ENCODE data around the gene JAK3. TPM values are rescaled to one million over a fixed set of nuclear protein-coding genes. Genes with fewer than 3 reads are reported as not detected.
A peak's percentile ranks its signal among the peaks of the same experiment; 100 is the strongest.
"Not testable (repeated sequence)": the region's sequence is repeated elsewhere in the genome, so short reads cannot be mapped to it uniquely, and the experiment has no call there.

The JAK3 gene
- 5.7 and 9.5 TPM in 2 replicates for total RNA-seq (2014; rRNA removed; shearing (Covaris generic); ENCODE audit: low replicate concordance)

DNA sequence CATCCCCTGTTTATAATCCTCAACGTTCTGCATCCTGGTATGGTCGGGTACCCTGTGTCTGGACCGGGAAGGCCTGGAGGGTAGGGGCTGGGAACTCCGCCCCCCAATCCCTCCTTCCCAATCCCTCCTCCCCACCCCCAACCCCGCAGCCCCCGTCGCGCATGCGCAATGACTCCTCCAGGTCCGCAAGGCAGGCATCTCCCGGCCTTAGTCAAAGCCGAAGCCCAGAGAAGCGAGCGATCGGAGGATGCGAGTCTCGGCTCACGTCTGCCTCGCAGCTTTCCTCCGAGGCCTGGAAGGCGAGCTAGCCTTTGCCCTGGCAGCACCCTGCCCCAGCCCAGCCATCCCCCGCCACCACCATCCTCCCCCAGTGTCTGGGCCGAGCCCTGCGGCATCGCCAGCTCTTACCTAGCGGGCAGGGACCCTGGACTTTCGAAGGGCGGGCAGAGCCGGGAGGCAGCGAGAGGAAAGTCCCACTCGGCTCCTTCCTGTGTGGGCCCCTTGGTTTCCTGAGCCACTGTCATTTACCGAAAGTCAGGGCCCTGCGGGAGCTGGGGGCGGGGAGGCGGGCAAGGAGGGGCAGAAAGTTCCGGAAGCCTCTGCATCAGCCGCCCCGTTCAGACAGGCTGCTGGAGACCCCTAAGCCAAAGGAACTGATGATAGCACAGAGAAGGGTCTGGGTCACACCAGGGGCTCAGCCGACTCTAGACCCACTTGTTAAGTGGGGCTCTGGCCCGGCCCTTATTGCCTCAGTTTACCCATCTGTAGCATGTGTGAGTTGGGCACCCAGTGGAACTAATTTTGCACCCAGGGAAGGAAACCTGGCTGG, at the start of gene JAK3:
TSS of gene JAK3 (minus strand) at position 445 of the 829 bp plus-strand sequence. CDS start 3,565 bp downstream, outside the sequence.
- Histone ChIP-seq H3K27ac (ENCODE audit: low read length) (no peak within 1 kb of the TSS), H3K9ac (ENCODE audit: low read length) (peak within 1 kb of the TSS; percentile 73), H3K27me3 (ENCODE audit: low read length) (no peaks in the 10 kb centered on the region), H3K79me2 (ENCODE audit: low read length) (no peaks in the 10 kb centered on the region), H2AFZ (ENCODE audit: low read length) (peak within 1 kb of the TSS; percentile 82), H3K9me3 (ENCODE audit: low read length) (no peaks in the 10 kb centered on the region), H3K36me3 (ENCODE audit: insufficient read depth, low read length) (no peaks in the 10 kb centered on the region), H3K9me2 (replicated peaks; ENCODE audit: insufficient read depth, low read length) (no peaks in the 10 kb centered on the region), H4K20me1 (ENCODE audit: insufficient read depth, low read depth, low read length) (no peaks in the 10 kb centered on the region), H3K4me2 (ENCODE audit: low read depth, low read length, poor library complexity, severe bottlenecking) (peak within 1 kb of the TSS; percentile 74), H3K4me1 (ENCODE audit: low read length) (peaks cover 16% of the 10 kb centered on the region), H3K4me3 (ENCODE audit: low read length) (peak within 1 kb of the TSS; percentile 61; the same call in 1 of the 2 replicates)
- DNase-seq, result peak; percentile 76

DNA sequence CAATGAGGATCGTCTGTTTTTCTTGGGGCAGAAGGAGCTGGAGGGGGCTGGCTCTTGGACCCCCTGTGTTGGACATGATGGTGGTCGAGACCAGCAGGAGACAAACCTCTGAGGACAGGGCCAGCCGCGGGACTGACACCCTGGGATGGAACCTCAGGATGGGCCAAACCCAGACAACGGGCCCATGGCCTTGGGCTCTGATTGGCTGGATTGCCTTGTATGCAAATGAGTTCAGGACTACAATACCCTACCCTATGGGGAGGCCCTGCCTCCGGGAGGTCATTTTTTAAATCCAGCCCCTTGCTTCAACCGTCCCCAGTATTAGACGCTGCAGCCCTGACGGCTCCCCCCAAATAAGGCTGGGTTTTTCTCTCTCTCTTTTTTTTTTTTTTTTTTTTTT, 46.0 kb upstream of the JAK3 start:
- Histone ChIP-seq H2AFZ (ENCODE audit: low read length) (no peak overlapping the region), H3K4me2 (ENCODE audit: low read depth, low read length, poor library complexity, severe bottlenecking) (no peak overlapping the region), H3K9me3 (ENCODE audit: low read length) (no peaks in the 10 kb centered on the region), H4K20me1 (ENCODE audit: insufficient read depth, low read depth, low read length) (no peaks in the 10 kb centered on the region), H3K79me2 (ENCODE audit: low read length) (no peaks in the 10 kb centered on the region), H3K9me2 (replicated peaks; ENCODE audit: insufficient read depth, low read length) (no peaks in the 10 kb centered on the region), H3K4me3 (ENCODE audit: low read length) (no peak overlapping the region), H3K9ac (ENCODE audit: low read length) (no peak overlapping the region), H3K27me3 (ENCODE audit: low read length) (no peaks in the 10 kb centered on the region), H3K36me3 (ENCODE audit: insufficient read depth, low read length) (no peaks in the 10 kb centered on the region), H3K4me1 (ENCODE audit: low read length) (0 out of 2 replicates have a peak, but pooled peaks cover 1% of the 10 kb centered on the region), H3K27ac (ENCODE audit: low read length) (no peak overlapping the region)
- DNase-seq, result no peak

DNA sequence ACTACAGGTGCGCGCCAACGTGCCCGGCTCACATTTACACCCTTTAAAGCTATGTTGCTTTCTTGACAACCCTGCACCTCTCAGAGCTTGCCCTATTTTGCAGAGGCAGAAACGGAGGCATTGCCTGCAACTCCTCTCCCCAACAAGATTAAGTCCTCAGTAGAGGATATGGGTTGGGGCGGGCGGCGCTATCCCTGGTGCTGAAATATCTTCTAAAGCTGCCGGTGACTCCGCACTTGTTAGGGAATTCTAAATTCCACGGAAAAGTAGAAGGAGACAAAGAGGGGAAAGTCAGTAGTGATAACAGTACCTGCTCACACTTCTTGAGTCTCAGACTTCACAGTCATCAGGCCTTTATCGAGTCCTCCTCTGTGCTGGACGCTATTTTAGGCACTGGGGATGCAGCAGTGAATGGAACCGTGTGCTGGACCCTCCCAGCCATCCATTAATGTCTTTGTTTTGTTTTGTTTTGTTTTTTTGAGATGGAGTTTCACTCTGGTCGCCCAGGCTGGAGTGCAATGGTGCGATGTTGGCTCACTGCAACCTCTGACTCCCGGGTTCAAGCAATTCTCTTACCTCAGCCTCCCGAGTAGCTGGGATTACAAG, 41.9 kb upstream of the JAK3 start:
- peaks cover 12% of the 10 kb centered on the region for H3K4me1 ChIP-seq (ENCODE audit: low read length)
- no peaks in the 10 kb centered on the region for H3K36me3 ChIP-seq (ENCODE audit: insufficient read depth, low read length)
- no peaks in the 10 kb centered on the region for H3K9me2 ChIP-seq (replicated peaks; ENCODE audit: insufficient read depth, low read length)
- no peaks in the 10 kb centered on the region for H3K27me3 ChIP-seq (ENCODE audit: low read length)
- peak; percentile 72 for DNase-seq
- H3K27ac ChIP-seq (ENCODE audit: low read length), result no peak overlapping the region
- H3K9me3 ChIP-seq (ENCODE audit: low read length), result no peaks in the 10 kb centered on the region
- H4K20me1 ChIP-seq (ENCODE audit: insufficient read depth, low read depth, low read length), result no peaks in the 10 kb centered on the region
- no peak overlapping the region for H3K9ac ChIP-seq (ENCODE audit: low read length)
- no peak overlapping the region for H2AFZ ChIP-seq (ENCODE audit: low read length)
- no peak overlapping the region for H3K4me2 ChIP-seq (ENCODE audit: low read depth, low read length, poor library complexity, severe bottlenecking)
- H3K4me3 ChIP-seq (ENCODE audit: low read length), result no peak overlapping the region
- no peaks in the 10 kb centered on the region for H3K79me2 ChIP-seq (ENCODE audit: low read length)

DNA sequence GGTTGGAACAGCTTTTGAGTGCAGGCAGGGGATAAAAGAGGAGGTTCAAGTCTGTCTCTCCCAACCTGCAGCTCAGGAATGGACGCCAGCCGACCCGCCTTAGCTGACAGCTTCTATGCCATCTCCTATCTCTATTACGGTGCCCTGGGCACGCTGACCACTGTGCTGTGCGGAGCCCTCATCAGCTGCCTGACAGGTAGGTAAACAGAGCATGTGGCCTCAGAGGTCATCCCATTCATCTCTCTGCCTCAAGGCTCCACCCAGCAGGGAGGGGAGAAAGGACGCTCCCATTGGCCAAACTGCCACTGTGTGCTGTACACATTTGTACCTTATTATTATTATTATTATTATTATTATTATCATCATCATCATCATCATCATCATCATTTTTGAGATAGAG, 40.5 kb upstream of the JAK3 start:
- H3K4me1 ChIP-seq (ENCODE audit: low read length), result peaks cover 12% of the 10 kb centered on the region
- H3K27me3 ChIP-seq (ENCODE audit: low read length), result no peaks in the 10 kb centered on the region
- no peaks in the 10 kb centered on the region for H3K9me2 ChIP-seq (replicated peaks; ENCODE audit: insufficient read depth, low read length)
- H3K9me3 ChIP-seq (ENCODE audit: low read length), result no peaks in the 10 kb centered on the region
- H3K36me3 ChIP-seq (ENCODE audit: insufficient read depth, low read length), result no peaks in the 10 kb centered on the region
- H3K4me2 ChIP-seq (ENCODE audit: low read depth, low read length, poor library complexity, severe bottlenecking), result no peak overlapping the region
- no peak overlapping the region for H3K4me3 ChIP-seq (ENCODE audit: low read length)
- no peaks in the 10 kb centered on the region for H4K20me1 ChIP-seq (ENCODE audit: insufficient read depth, low read depth, low read length)
- H3K79me2 ChIP-seq (ENCODE audit: low read length), result no peaks in the 10 kb centered on the region
- no peak overlapping the region for H3K27ac ChIP-seq (ENCODE audit: low read length)
- H2AFZ ChIP-seq (ENCODE audit: low read length), result no peak overlapping the region
- no peak overlapping the region for H3K9ac ChIP-seq (ENCODE audit: low read length)
- no peak for DNase-seq

DNA sequence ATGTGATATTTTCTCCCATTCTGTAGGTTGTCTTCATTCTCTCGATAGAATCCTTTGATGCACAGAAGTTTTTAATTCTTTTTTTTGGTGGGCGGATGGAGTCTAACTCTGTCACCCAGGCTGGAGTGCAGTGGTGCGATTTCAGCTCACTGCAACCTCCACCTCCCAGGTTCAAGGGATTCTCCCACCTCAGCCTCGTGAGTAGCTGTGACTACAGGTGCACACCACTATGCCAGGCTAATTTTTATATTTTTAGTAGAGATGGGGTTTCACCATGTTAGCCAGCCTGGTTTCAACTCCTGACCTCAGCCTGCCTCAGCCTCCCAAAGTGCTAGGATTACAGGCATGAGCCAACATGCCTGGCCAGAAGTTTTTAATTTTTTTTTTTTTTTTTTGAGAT, 39.4 kb upstream of the JAK3 start:
- not testable (repeated sequence) for H3K9me3 ChIP-seq (ENCODE audit: low read length); H3K27ac ChIP-seq (ENCODE audit: low read length); H3K4me2 ChIP-seq (ENCODE audit: low read depth, low read length, poor library complexity, severe bottlenecking); H4K20me1 ChIP-seq (ENCODE audit: insufficient read depth, low read depth, low read length); H3K36me3 ChIP-seq (ENCODE audit: insufficient read depth, low read length); H2AFZ ChIP-seq (ENCODE audit: low read length); H3K27me3 ChIP-seq (ENCODE audit: low read length); H3K9ac ChIP-seq (ENCODE audit: low read length); H3K4me3 ChIP-seq (ENCODE audit: low read length); H3K9me2 ChIP-seq (replicated peaks; ENCODE audit: insufficient read depth, low read length); H3K79me2 ChIP-seq (ENCODE audit: low read length); DNase-seq
- H3K4me1 ChIP-seq (ENCODE audit: low read length), result peaks cover 12% of the 10 kb centered on the region

DNA sequence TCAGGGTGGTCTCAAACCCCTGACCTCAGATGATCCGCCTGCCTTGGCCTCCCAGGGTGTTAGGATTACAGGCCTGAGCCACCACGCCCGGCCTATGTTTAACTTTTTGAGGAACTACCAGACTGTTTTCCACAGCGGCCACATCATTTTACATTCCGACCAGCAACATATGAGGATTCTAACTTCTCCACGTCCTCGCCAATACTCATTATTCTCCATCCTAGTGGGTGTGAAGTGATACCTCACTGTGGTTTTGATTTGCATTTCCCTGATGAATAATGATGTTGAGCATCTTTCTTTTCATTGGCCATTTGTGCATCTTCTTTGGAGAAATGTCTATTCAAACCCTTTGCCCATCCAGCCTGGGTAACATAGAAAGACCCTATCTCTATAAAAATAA, 38.7 kb upstream of the JAK3 start:
- no peak overlapping the region for H3K4me2 ChIP-seq (ENCODE audit: low read depth, low read length, poor library complexity, severe bottlenecking)
- H3K4me3 ChIP-seq (ENCODE audit: low read length), result no peak overlapping the region
- no peaks in the 10 kb centered on the region for H3K9me3 ChIP-seq (ENCODE audit: low read length)
- peaks cover 12% of the 10 kb centered on the region for H3K4me1 ChIP-seq (ENCODE audit: low read length)
- H3K79me2 ChIP-seq (ENCODE audit: low read length), result no peaks in the 10 kb centered on the region
- no peaks in the 10 kb centered on the region for H3K27me3 ChIP-seq (ENCODE audit: low read length)
- H4K20me1 ChIP-seq (ENCODE audit: insufficient read depth, low read depth, low read length), result no peaks in the 10 kb centered on the region
- no peak overlapping the region for H3K27ac ChIP-seq (ENCODE audit: low read length)
- no peak for DNase-seq
- H2AFZ ChIP-seq (ENCODE audit: low read length), result no peak overlapping the region
- H3K9ac ChIP-seq (ENCODE audit: low read length), result no peak overlapping the region
- no peaks in the 10 kb centered on the region for H3K9me2 ChIP-seq (replicated peaks; ENCODE audit: insufficient read depth, low read length)
- no peaks in the 10 kb centered on the region for H3K36me3 ChIP-seq (ENCODE audit: insufficient read depth, low read length)

DNA sequence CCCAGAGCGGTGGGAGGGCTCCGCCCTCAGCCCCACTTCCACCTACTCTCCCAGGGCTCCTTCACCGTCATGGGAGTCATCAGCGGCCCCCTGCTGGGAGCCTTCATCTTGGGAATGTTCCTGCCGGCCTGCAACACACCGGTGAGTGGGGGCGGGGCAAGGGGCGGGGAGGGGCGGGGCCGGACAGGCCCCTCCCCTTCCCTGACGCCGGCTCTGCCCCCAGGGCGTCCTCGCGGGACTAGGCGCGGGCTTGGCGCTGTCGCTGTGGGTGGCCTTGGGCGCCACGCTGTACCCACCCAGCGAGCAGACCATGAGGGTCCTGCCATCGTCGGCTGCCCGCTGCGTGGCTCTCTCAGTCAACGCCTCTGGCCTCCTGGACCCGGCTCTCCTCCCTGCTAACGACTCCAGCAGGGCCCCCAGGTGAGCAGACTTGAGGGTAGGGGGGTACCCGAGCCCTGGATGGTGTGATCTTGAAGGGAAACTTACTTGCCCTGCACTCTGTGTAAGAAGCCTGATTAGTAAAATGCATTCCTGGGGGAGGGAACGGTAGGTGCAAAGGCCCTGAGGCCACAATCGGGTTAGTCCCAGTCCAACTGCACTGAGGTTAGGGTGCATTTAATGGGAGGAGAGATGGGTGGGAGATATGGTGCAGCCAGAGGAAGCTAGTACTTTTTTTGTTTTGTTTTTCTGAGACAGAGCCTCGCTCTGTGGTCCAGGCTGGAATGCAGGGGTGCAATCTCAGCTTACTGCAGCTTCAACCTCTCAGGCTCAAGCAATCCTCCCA, 36.0 kb upstream of the JAK3 start:
- peaks cover 12% of the 10 kb centered on the region for H3K4me1 ChIP-seq (ENCODE audit: low read length)
- H3K4me3 ChIP-seq (ENCODE audit: low read length), result no peak overlapping the region
- H2AFZ ChIP-seq (ENCODE audit: low read length), result no peak overlapping the region
- no peaks in the 10 kb centered on the region for H3K79me2 ChIP-seq (ENCODE audit: low read length)
- H3K9me3 ChIP-seq (ENCODE audit: low read length), result no peaks in the 10 kb centered on the region
- no peak for DNase-seq
- no peak overlapping the region for H3K4me2 ChIP-seq (ENCODE audit: low read depth, low read length, poor library complexity, severe bottlenecking)
- H3K9ac ChIP-seq (ENCODE audit: low read length), result no peak overlapping the region
- H3K36me3 ChIP-seq (ENCODE audit: insufficient read depth, low read length), result no peaks in the 10 kb centered on the region
- H3K9me2 ChIP-seq (replicated peaks; ENCODE audit: insufficient read depth, low read length), result no peaks in the 10 kb centered on the region
- no peak overlapping the region for H3K27ac ChIP-seq (ENCODE audit: low read length)
- no peaks in the 10 kb centered on the region for H4K20me1 ChIP-seq (ENCODE audit: insufficient read depth, low read depth, low read length)
- no peaks in the 10 kb centered on the region for H3K27me3 ChIP-seq (ENCODE audit: low read length)

DNA sequence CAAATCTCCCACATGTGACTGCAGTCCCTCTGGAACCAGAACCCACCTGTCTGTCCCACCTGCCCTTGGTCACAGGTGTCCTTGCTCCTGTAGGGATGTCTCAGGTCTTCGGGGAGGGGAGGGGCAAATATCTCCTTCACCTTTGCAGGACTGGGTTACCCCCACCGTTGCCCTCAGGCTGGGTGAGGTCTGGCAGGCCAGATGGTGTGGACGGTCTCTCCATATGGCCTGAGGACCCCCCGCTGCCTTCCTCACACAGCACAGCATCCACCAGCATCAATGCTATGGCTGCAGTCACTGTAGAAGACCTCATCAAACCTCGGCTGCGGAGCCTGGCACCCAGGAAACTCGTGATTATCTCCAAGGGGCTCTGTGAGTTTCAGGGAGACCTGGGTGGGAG, 33.9 kb upstream of the JAK3 start:
- Histone ChIP-seq H3K9ac (ENCODE audit: low read length) (no peak overlapping the region), H2AFZ (ENCODE audit: low read length) (no peak overlapping the region), H3K4me1 (ENCODE audit: low read length) (peaks cover 7% of the 10 kb centered on the region), H3K27ac (ENCODE audit: low read length) (no peak overlapping the region), H3K9me2 (replicated peaks; ENCODE audit: insufficient read depth, low read length) (no peaks in the 10 kb centered on the region), H3K4me2 (ENCODE audit: low read depth, low read length, poor library complexity, severe bottlenecking) (no peak overlapping the region), H3K79me2 (ENCODE audit: low read length) (no peaks in the 10 kb centered on the region), H3K36me3 (ENCODE audit: insufficient read depth, low read length) (no peaks in the 10 kb centered on the region), H3K9me3 (ENCODE audit: low read length) (no peaks in the 10 kb centered on the region), H4K20me1 (ENCODE audit: insufficient read depth, low read depth, low read length) (no peaks in the 10 kb centered on the region), H3K4me3 (ENCODE audit: low read length) (no peak overlapping the region), H3K27me3 (ENCODE audit: low read length) (no peaks in the 10 kb centered on the region)
- DNase-seq, result no peak
